HEK293 (cell line): ENCODE data around the gene FXYD4.

Source experiments
- CTCF ChIP-seq: fragments of 450-650 bp; formaldehyde crosslinking; IDR thresholded peaks from 2 replicates; pipeline ENCODE4 v1.5.1; 2016; ENCODE audit warnings: missing biosample characterization, missing genetic modification characterization
- YY1 ChIP-seq: fragments of 450-650 bp; formaldehyde crosslinking; IDR thresholded peaks from 2 replicates; pipeline ENCODE4 v1.5.1; 2018; ENCODE audit warnings: missing biosample characterization, missing genetic modification characterization
- ZSCAN18 ChIP-seq: fragments of 450-650 bp; formaldehyde crosslinking; IDR thresholded peaks from 2 replicates; pipeline ENCODE4 v1.5.1; 2016; ENCODE audit warnings: missing biosample characterization, missing genetic modification characterization

- TF ChIP-seq CTCF: no peak
- no peak for TF ChIP-seq YY1 (tag by site-specific recombination)
- no peak for TF ChIP-seq ZSCAN18 (tag by site-specific recombination)
These were observed 20.8 kb upstream of the FXYD4 start for GRCh38 chr10:43350686-43351085.
